BLaER1 (cell line): Measurements from ENCODE around the gene HOXA2.

Experiments
- H3K27ac ChIP-seq: shearing (Covaris generic); formaldehyde crosslinking; 2 replicates; pipeline ENCODE4 v1.8.1; 2022
- H3K27me3 ChIP-seq: shearing (Covaris generic); formaldehyde crosslinking; 2 replicates; pipeline ENCODE4 v1.8.1; 2022
- H3K36me3 ChIP-seq: shearing (Covaris generic); formaldehyde crosslinking; 2 replicates; pipeline ENCODE4 v1.8.1; 2022
- H3K4me1 ChIP-seq: shearing (Covaris generic); formaldehyde crosslinking; 2 replicates; pipeline ENCODE4 v1.8.1; 2022
- H3K4me2 ChIP-seq: shearing (Covaris generic); formaldehyde crosslinking; 2 replicates; pipeline ENCODE4 v1.8.1; 2022
- H3K4me3 ChIP-seq: shearing (Covaris generic); formaldehyde crosslinking; 2 replicates; pipeline ENCODE4 v1.8.1; 2022
- H3K9ac ChIP-seq: shearing (Covaris generic); formaldehyde crosslinking; 2 replicates; pipeline ENCODE4 v1.8.1; 2022
- H3K9me3 ChIP-seq: shearing (Covaris generic); formaldehyde crosslinking; 2 replicates; pipeline ENCODE4 v1.8.1; 2022
- H4K20me1 ChIP-seq: shearing (Covaris generic); formaldehyde crosslinking; 2 replicates; pipeline ENCODE4 v1.8.1; 2022
- Cebpa-rat ChIP-seq: shearing (Covaris generic); IDR thresholded peaks from 2 replicates; pipeline ENCODE4 v1.8.1; 2022

The HOXA2 gene

GRCh38 chr7:27097686-27098577 is 4.6 kb downstream of the HOXA2 start:
- Histone ChIP-seq H3K4me3 (no peak overlapping the region), H3K4me1 (no peaks in the 10 kb centered on the region), H3K27me3 (peaks cover 11% of the 10 kb centered on the region; the same call in 1 of the 2 replicates), H3K4me2 (no peak overlapping the region), H4K20me1 (no peaks in the 10 kb centered on the region), H3K9me3 (peaks cover 50% of the 10 kb centered on the region), H3K9ac (no peak overlapping the region), H3K27ac (no peak overlapping the region), H3K36me3 (no peaks in the 10 kb centered on the region)
- no peak for TF ChIP-seq Cebpa-rat

- peaks cover 8% of the 10 kb centered on the region for H3K4me1 ChIP-seq
- H3K4me3 ChIP-seq = no peak overlapping the region
- H3K27ac ChIP-seq = no peak overlapping the region
- no peak for TF ChIP-seq Cebpa-rat
- H3K9ac ChIP-seq = no peak overlapping the region
- H3K27me3 ChIP-seq = peaks cover 11% of the 10 kb centered on the region; the same call in 1 of the 2 replicates
- H3K9me3 ChIP-seq = peaks cover 40% of the 10 kb centered on the region
- no peaks in the 10 kb centered on the region for H3K36me3 ChIP-seq
- no peak overlapping the region for H3K4me2 ChIP-seq
- no peaks in the 10 kb centered on the region for H4K20me1 ChIP-seq
Measured at GRCh38 chr7:27096768-27097514, 5.5 kb downstream of the HOXA2 start.

- peaks cover 10% of the 10 kb centered on the region for H3K4me1 ChIP-seq
- H3K27me3 ChIP-seq = peaks cover 11% of the 10 kb centered on the region; the same call in 1 of the 2 replicates
Measured at GRCh38 chr7:27095897-27096767, 6.4 kb downstream of the HOXA2 start, which contains the start of gene HOXA1. Gene HOXA1 (minus strand): TSS chr7:27096000. CDS start chr7:27095912, 88 bp downstream.

GRCh38 chr7:27095050-27095896 is 7.2 kb downstream of the HOXA2 start:
- Histone ChIP-seq H3K27me3 (peaks cover 11% of the 10 kb centered on the region; the same call in 1 of the 2 replicates), H3K4me3 (no peak overlapping the region), H3K27ac (no peak overlapping the region), H3K4me2 (no peak overlapping the region), H3K9ac (no peak overlapping the region), H3K36me3 (no peaks in the 10 kb centered on the region), H3K4me1 (peaks cover 10% of the 10 kb centered on the region), H4K20me1 (no peaks in the 10 kb centered on the region), H3K9me3 (peaks cover 34% of the 10 kb centered on the region)
- TF ChIP-seq Cebpa-rat = no peak

More at GRCh38 chr7:27095897-27096767, 6.4 kb downstream of the HOXA2 start, which contains the start of gene HOXA1:
- TF ChIP-seq Cebpa-rat = no peak
- Histone ChIP-seq H3K4me3 (no peak within 1 kb of the TSS), H3K9ac (no peak within 1 kb of the TSS), H3K36me3 (no peaks in the 10 kb centered on the region), H3K4me2 (no peak within 1 kb of the TSS), H3K9me3 (peaks cover 34% of the 10 kb centered on the region), H4K20me1 (no peaks in the 10 kb centered on the region), H3K27ac (no peak within 1 kb of the TSS)

GRCh38 chr7:27094304-27095049 is 8.0 kb downstream of the HOXA2 start:
- Histone ChIP-seq H3K4me2 (no peak overlapping the region), H3K4me1 (peaks cover 10% of the 10 kb centered on the region), H3K27ac (no peak overlapping the region), H3K9ac (no peak overlapping the region), H3K27me3 (peaks cover 11% of the 10 kb centered on the region; the same call in 1 of the 2 replicates), H4K20me1 (no peaks in the 10 kb centered on the region), H3K4me3 (no peak overlapping the region), H3K36me3 (no peaks in the 10 kb centered on the region), H3K9me3 (peaks cover 34% of the 10 kb centered on the region)
- no peak for TF ChIP-seq Cebpa-rat

- Histone ChIP-seq H3K9ac (no peak overlapping the region), H4K20me1 (no peaks in the 10 kb centered on the region), H3K4me3 (no peak overlapping the region), H3K27ac (no peak overlapping the region), H3K27me3 (peaks cover 1% of the 10 kb centered on the region; the same call in 1 of the 2 replicates), H3K36me3 (no peaks in the 10 kb centered on the region), H3K4me1 (peaks cover 10% of the 10 kb centered on the region), H3K4me2 (no peak overlapping the region), H3K9me3 (peaks cover 30% of the 10 kb centered on the region)
- no peak for TF ChIP-seq Cebpa-rat
Measured at GRCh38 chr7:27093184-27093895, 9.1 kb downstream of the HOXA2 start.

- Histone ChIP-seq H4K20me1 (no peaks in the 10 kb centered on the region), H3K27ac (no peak overlapping the region), H3K4me1 (peaks cover 10% of the 10 kb centered on the region), H3K4me3 (no peak overlapping the region), H3K36me3 (no peaks in the 10 kb centered on the region), H3K27me3 (no peaks in the 10 kb centered on the region), H3K9ac (no peak overlapping the region), H3K9me3 (peaks cover 30% of the 10 kb centered on the region), H3K4me2 (peak overlapping the region; percentile 14; the same call in 1 of the 2 replicates)
- no peak for TF ChIP-seq Cebpa-rat
Measured at GRCh38 chr7:27092819-27093110, 9.7 kb downstream of the HOXA2 start.
